Right hindlimb (tissue), 1 donor: ENCODE results near the gene DOCK4.

Experiments
- DNase-seq: peaks from one replicate; pipeline ENCODE4 v3.0.0-alpha.2; 2018

DOCK4 gene

DNA sequence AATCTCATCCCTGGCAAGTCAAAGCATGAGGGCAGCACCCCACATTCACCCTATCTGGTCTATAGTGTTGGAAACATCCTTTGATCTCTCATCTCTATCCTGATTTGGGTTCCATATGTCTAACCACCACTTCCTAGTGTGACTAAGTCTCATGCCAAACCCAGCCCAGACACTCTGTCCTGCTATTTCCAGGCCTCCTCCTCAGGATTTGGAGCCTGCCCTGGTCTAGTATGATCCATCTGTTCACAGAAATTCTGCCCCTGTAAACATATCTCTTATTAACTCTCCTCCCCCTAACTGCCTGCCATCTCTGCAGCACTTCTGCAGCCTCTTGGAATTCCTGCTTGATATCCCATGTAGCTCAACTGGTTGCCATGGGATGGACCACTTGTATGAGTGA is 323.0 kb downstream of the DOCK4 start:
- DNase-seq: no peak

DNA sequence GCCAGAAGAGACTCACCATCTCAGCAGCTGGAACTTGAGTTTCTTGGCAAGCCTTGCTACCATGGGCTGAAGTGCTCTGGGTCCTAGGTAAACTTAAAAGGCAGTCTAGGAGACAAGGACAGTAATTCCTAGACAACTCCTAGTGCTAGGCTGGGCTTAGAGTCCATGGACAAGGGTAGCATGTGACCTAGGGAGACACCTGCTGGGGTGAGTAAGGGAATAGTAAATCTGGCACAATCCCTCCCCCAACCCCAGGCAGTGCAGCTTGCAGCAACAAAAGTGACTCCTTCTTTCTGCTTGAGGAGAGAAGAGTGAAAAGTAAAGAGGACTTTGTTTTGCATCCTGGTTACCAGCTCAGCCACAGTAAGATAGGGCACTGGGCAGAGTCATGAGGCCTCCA is 327.4 kb downstream of the DOCK4 start:
- DNase-seq: no peak

- DNase-seq: no peak
Measured at GRCh38 chr7:111877931-111878330, 328.3 kb downstream of the DOCK4 start.

- no peak for DNase-seq
Measured at GRCh38 chr7:111873963-111874690, 332.1 kb downstream of the DOCK4 start.

GRCh38 chr7:111873326-111873646 is 332.9 kb downstream of the DOCK4 start:
- no peak for DNase-seq

- no peak for DNase-seq
Measured at GRCh38 chr7:111872450-111873325, 333.5 kb downstream of the DOCK4 start.

DNA sequence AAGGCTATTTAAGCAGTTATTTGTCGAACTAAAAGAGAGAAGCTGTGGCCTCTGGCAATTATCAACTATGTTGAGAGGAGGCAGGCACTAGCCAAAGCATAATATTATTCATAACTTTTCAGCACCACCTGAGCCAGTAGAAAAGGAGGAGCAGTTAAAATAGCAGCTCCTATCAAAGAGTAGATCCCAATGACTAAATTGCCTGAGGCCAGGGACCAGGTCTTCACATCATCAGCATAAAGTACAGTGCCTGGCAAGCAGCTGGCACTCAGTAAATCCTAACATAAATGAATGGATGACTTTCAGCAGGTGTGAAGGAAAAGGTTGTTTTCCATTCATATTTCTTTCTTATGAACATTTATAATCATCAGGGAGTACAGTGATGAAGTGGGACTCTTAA is 334.9 kb downstream of the DOCK4 start:
- no peak for DNase-seq

DNA sequence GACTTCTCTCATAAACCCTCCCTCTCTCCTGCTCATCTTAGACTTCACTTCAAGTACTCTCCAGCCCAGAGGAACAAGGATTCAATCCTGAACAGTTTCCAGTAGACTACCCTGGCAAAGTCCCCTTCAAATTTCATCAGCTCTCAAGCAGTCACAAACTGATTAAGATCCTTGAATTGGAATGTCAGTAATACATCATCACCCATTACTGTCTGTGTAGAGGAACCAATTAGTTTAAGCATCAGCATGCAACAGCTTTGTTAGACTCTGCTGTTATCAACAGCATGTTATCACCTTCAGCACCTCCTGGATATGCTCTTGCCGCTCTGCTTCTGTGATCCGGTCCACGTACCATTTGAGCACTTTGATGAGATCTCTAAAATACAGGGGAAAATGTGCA is 336.9 kb downstream of the DOCK4 start:
- DNase-seq: no peak

GRCh38 chr7:111867348-111867931 is 338.8 kb downstream of the DOCK4 start:
- no peak for DNase-seq

- no peak for DNase-seq
Measured at GRCh38 chr7:111866787-111867186, 339.4 kb downstream of the DOCK4 start.

DNA sequence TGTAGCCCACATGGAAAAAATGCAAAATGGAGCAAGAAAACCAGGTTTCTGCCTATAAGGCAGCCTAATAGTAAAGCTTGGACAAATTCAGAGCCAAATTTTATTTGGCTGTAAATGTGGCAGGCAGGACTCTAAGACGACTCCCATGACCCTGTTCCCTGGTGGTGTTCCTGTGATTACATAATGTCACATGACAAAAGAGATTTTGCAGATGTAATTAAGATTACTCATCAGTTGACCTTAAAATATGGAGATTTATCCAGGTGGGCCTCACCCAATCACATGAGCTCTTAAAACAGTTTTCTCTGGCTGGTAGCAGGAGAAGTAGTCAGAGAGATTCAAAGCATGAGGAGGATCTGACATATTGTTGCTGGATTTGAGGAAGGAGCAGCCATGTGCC is 340.8 kb downstream of the DOCK4 start:
- DNase-seq: no peak

DNA sequence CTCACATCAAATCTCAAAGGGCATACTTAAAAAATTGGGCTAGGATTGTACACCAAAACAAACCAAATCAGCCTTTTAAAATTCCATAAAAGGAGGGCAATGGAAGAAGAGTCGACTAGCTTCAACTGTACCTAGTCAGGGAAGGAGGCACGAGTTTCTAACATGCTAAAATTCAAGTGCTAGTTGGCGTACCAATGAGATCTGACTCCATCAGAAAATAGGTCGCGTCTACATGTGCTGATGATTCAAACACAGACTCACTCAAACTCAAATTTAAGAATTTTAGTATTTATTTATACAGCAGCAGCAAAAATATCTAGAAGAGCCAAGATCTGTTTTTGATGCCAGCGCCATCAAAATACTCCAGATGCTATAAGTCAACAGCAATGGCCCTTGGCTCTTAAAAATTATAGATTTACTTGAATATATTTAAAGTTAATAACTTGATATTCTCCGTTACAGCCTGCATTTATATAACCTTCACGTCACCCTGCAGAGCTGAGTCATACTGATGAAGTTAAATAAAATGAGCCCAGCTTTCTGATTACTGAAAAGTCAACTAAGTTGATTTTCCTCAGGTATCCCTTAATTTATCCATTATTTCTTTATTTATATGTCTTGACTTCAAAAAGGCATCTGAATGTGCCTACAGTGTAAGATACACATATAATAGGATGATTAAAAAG is 341.8 kb downstream of the DOCK4 start:
- DNase-seq: no peak

- DNase-seq: no peak
Measured at GRCh38 chr7:111863269-111863668, 342.9 kb downstream of the DOCK4 start.

DNA sequence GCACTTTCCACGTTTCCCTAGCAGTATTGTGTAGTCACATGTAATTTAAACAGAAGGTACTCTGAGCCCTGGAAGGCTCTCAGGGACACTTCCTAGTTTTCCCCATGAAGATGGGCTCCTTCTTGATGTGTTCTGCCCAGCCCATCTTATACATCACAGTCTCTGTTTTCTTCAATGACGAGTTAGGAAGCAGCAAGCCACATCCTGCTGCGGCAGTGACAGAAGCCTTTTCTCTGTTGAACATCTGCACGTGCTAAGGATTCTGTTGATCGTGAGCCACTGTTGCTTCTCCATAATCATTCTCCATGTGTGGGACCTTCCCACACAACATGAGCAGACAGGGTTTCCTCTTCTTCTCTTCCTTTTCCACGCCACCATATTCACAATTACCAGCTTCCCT is 346.0 kb downstream of the DOCK4 start:
- DNase-seq: no peak

DNA sequence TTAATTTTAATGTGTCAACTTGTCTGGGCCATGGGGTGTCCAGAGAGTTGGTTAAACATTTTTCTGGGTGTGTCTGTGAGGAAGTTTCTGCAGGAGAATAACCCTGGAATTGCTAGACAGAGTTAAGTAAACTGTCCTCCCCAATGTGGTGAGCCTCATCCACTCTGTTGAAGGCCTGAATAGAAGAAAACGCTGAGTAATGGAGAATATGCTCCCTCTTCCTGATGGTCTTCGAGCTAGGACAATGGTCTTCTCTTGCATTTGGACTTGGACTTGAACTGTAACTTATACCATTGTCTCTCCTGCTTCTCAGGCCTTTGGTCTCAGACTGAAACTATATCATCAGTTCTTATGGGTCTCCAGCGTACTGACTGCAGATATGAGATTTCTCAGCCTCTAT is 347.9 kb downstream of the DOCK4 start:
- no peak for DNase-seq

- DNase-seq: no peak
Measured at GRCh38 chr7:111855842-111856227, 350.4 kb downstream of the DOCK4 start.

DNA sequence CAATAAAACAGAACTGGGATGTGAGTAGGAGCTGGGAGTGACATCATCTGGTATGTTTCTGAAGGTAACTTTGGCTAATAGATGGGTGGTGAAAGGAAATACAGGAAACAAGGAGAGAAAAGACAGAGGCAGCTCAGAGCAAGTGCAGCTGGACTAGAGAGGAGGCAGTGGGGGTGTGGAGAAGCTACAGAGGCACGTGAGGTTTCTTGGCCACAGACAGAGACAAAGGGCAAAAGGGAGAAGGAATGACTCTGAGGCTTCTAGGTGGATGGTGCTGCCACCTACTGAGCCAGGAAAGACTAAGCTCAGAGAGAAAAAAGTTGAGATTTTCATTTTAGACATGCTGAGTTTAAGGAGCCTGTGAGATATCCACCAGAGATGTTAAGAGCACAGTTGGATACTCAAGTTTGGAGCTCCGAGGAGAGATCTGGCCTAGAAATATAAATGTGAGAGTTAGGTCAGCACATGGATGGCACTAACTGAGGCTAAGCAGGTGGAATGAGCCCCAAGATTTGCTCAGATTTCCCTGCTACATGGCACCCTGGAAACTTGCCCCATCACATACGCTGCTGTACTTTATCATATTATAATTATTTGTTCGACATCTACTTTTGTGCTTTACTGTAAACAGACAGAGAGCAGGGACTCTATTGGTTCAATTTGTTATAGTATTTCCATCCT is 350.9 kb downstream of the DOCK4 start:
- peak; percentile 34 for DNase-seq

DNA sequence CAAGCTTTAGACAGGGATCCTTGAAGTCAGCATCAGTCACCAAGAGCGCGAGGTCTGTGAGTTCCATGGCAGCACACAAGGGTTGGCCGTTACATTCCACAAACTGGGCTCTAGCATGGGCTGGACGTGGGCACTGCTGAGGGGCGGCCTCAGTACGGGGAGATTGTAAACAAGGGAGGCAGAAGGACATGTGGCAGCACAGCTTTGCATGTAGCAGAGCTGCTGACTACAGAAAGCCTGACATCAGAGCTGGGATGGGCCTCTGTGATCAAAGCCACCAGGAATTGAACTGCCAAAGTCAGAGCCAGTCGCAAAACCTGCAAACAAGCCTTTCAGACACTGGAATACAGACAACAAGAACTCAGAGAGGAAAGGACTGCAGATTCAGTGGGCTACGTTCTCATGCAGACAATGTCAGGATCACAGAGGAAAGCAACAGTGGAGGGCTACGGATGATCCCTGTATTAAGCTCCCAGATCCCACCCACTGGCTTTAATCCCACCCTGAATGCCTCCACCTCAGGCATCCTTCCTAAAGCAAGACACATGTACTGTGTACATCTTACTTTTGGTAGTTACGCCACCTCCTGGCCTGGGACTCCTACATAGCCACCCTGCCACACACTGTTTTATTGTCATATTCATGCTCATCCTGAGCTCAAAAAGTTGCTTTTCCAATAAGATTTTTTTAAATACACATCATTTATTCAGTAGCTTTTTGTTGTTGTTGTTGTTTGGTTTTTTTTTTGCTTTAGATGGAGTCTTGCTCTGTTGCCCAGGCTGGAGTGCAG is 352.8 kb downstream of the DOCK4 start:
- no peak for DNase-seq

- no peak for DNase-seq
Measured at GRCh38 chr7:111852081-111852480, 354.1 kb downstream of the DOCK4 start.

DNA sequence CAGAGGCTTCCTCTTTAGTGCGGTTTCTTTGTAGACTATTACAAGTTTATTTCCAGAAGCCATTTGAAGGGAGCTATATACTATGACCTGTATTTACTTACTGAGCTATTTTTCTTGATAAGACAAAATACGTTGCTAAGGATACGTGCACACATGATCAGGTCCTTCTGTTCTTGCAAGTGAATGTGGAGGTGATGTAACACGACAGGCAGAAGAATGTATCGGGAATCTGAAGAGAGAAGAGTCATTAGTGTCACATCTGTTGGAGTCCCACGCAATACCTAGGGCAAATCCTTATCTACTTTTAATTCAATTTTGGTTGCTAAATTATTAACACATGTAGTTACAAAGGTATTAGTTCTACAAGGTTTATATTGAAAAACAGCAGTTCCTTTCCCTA is 359.3 kb downstream of the DOCK4 start:
- DNase-seq: no peak

DNA sequence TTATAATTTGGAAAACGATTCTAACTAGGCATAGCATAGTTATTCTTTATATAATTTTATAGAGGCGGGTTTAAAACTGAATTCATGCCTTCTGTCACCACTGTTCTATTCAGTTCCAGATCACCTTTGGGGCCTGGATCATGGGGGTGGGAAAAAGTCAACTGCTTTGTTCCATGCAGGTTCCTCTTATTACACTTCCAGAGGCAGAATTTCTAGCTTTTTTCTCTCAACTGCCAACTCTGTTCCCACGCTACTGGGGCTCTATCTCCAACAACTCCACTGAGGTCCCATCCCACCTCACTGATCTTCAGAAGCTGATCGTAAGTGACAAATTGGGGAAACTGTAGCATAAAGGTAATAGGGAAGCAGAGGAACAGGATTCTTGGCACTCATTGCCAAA is 360.3 kb downstream of the DOCK4 start:
- DNase-seq: no peak
